Omental fat pad (tissue), 4 donors: Measurements from ENCODE around the gene GDPD4. TPM values are rescaled to one million over a fixed set of nuclear protein-coding genes. Genes with fewer than 3 reads are reported as not detected.
"Not testable (repeated sequence)": the region's sequence is repeated elsewhere in the genome, so short reads cannot be mapped to it uniquely, and the experiment has no call there.

ENCODE experiments used
- ATAC-seq: fragments of 150-250 bp; one replicate; pipeline ENCODE4 v1.9.1; 2016; ENCODE audit warnings: mild to moderate bottlenecking, moderate library complexity; ENCODE audit not compliant: low FRiP score
- DNase-seq: peaks from one replicate; pipeline ENCODE4 v3.0.0-alpha.2; 2019; ENCODE audit warnings: low spot score
- total RNA-seq, 4 donors: library from RNA; depleted of rRNA; stranded (reverse); fragments of >200 nt; gene quantifications; one replicate each; pipeline ENCODE4 v1.1.0, GENCODE V29; 2016
- TF ChIP-seq, protein P1 (sequence below), 3 donors: fragments of 450-650 bp; IDR thresholded peaks; one replicate each; pipeline ENCODE4 v1.5.1; 2016 to 2017; ENCODE audit warnings: antibody characterized with exemption in 3 of 3, mild to moderate bottlenecking in 3 of 3, moderate library complexity in 2 of 3

The GDPD4 gene
- total RNA-seq, 4 donors from 2014 or later: not detected

DNA sequence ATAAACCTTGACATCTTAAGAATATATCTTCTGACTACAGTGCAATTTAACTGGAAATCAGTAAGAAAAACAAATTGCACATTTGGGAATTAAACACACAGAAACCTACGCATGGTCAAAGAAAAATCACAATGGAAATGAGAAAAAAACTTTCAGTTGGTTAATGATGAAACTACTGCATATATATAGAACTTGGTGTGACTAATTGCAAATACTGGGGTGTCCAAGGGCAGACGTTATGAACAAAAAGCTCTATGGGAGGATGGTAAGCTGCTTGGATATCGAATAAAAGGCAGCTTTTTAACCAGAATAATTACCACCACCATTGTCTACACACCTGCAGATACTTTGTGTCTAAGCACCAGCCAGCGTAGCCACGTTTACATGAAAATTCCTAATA lies 791 bp downstream of the GDPD4 start:
- TF ChIP-seq, protein P1, sequence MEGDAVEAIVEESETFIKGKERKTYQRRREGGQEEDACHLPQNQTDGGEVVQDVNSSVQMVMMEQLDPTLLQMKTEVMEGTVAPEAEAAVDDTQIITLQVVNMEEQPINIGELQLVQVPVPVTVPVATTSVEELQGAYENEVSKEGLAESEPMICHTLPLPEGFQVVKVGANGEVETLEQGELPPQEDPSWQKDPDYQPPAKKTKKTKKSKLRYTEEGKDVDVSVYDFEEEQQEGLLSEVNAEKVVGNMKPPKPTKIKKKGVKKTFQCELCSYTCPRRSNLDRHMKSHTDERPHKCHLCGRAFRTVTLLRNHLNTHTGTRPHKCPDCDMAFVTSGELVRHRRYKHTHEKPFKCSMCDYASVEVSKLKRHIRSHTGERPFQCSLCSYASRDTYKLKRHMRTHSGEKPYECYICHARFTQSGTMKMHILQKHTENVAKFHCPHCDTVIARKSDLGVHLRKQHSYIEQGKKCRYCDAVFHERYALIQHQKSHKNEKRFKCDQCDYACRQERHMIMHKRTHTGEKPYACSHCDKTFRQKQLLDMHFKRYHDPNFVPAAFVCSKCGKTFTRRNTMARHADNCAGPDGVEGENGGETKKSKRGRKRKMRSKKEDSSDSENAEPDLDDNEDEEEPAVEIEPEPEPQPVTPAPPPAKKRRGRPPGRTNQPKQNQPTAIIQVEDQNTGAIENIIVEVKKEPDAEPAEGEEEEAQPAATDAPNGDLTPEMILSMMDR (IDR thresholded peaks at IDR 0.05): no peak
- DNase-seq: no peak
- no peak for ATAC-seq

DNA sequence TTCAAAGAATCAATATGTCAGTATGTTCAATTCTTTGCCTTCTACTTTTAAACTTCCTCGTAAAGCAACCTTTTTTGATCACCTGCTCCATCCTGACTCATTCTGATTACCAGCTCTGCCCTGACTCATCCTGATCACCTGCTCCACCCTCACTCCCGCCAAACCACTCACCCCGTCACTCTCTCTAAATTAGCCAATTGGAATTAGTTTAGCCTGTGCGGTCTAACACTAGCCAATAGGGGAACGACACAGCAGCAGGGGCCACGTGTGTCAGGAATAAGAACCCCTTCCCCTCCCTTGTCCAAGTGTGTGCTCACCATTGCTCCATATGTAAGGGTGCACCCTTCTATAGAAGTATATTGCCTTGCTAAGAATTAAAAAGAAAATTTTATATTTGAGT lies 1.5 kb downstream of the GDPD4 start:
- DNase-seq, ATAC-seq: not testable (repeated sequence)

DNA sequence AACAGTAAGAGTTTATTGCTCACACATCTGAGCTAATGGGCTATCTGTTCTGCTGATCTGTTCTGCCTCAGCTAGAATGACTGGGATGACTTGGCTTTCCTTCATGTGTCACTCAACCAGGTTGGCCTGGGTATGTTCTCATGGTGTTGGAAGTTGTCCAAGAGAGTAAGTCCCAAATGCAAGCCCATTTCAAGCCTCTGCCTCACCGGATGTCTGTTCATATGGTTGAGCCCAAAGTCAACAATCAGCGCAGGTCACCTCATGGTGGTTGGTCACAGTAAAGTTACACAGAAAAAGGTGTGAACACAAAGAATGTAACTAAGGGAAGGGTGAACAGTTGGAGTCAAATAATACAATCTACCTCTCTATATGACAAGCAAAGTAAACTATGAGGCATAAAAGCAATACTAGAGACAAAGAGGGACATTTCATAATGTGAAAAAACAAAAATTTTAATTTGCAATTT lies 1.9 kb downstream of the GDPD4 start:
- no peak for ATAC-seq
- DNase-seq: no peak
- TF ChIP-seq, protein P1 (IDR thresholded peaks at IDR 0.05): no peak

DNA sequence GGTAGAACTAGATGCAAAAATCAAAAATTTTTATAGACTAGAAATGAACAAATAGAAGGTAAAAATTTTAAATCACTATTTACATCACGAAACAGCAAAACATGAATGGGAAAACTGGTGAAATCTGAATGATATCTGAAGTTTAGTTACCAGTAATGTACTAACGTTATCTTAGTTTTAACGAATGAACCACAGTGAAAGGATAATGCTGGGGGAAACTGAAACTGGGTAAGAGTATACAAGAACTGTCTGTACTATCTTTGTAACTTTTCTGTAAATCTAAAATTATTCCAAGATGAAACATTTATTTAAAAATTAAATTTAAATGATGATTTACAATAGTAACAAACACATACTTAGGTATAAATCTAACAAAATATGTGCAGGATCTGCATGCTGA lies 7.4 kb downstream of the GDPD4 start:
- DNase-seq (no peak), ATAC-seq (no peak)
- TF ChIP-seq, protein P1 (IDR thresholded peaks at IDR 0.05): no peak

DNA sequence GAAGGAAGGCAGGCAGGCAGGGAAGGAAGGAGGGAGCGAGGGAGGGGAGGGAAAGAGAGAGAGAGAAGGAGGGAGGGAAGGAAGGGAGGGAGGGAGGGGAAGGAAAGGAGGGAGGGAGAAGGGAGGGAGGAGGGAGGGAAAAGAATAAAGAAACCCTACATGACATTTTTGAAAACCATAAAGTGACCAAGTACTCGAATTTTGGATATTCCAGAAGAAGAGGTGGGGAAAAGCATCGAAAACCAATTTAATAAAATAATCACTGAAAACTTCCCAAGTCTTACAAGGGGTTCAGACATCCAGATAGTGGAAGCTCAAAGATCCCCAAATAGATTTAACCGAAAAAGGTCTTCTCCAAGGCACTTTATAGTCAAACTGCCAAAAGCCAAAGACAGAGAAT lies 11.7 kb downstream of the GDPD4 start:
- ATAC-seq: no peak
- DNase-seq: no peak
- TF ChIP-seq, protein P1 (IDR thresholded peaks at IDR 0.05): no peak

DNA sequence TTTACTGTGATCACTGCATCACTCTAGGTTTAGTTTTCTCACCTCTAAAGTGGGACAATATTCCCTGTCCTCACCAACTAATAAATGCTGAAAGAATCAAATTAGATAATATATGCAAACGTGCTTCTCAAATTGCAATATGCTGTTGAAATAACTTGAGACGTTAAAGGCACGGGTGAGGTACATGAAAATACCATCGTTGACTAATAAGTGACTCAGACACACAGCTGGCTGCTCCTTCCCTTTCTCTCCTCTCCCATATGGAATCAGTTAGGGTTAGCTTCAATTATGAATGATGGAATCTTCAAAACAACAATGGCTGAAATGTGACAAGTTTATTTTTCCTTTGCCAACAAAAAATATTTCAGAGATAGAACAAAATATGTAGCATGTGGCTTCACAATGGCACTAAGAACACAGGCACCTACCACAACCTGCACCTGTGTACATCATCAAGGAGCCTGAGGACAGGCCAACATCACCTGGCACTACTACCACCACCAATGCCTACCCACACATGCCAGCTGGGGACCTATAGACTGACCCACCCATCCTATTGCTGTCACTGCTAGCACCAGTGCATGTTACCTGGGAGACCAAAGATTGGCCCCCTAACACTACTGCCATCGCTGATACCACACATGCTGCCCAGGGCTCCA lies 13.7 kb downstream of the GDPD4 start:
- no peak for ATAC-seq
- TF ChIP-seq, protein P1 (IDR thresholded peaks at IDR 0.05): no peak

DNA sequence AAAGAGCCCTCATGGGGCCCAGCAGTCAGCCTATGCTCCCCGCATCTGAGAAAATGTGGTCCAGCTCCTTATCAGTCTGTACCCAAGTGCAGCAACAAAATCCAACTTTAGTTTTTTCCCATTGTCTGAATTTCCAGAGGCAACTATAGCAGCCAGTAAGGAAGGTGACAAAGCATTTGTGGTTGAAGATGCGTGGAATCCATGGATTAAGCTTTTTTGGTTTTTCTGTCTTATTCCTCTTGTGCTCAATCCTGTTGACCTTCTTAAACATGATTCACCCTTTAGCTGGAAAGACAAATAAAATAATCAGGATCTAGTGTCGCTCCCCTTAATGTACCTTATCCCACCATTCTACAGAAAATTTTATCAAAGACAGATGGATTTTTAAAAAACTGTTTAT lies 14.3 kb downstream of the GDPD4 start:
- ATAC-seq: no peak
- TF ChIP-seq, protein P1 (IDR thresholded peaks at IDR 0.05): no peak
- DNase-seq: no peak

More for the DNA sequence above, 13.7 kb downstream of the GDPD4 start:
- DNase-seq: no peak
